ENCODE results near the gene AGAP1.

DNA sequence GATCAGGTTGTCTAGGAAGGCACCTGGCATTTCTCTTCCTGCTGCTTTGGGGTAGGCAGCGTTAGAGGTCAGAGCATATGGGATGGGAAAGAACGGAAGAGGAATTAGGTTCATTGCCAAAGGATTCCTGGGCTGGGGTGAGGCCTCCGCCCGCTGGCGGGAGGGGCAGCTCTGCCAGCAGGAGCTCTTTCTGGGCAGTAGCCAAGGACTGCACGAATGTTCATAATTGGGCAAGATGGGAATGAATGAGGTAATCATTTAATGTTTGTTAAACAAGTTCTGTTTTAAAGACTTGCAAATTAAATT is 253.9 kb downstream of the AGAP1 start:
- no peak for TF ChIP-seq POLR2A (IDR thresholded peaks at IDR 0.05)
- TF ChIP-seq, protein P1, sequence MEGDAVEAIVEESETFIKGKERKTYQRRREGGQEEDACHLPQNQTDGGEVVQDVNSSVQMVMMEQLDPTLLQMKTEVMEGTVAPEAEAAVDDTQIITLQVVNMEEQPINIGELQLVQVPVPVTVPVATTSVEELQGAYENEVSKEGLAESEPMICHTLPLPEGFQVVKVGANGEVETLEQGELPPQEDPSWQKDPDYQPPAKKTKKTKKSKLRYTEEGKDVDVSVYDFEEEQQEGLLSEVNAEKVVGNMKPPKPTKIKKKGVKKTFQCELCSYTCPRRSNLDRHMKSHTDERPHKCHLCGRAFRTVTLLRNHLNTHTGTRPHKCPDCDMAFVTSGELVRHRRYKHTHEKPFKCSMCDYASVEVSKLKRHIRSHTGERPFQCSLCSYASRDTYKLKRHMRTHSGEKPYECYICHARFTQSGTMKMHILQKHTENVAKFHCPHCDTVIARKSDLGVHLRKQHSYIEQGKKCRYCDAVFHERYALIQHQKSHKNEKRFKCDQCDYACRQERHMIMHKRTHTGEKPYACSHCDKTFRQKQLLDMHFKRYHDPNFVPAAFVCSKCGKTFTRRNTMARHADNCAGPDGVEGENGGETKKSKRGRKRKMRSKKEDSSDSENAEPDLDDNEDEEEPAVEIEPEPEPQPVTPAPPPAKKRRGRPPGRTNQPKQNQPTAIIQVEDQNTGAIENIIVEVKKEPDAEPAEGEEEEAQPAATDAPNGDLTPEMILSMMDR (IDR thresholded peaks at IDR 0.05), result no peak

All from thyroid gland (tissue), 4 donors.